SH-SY5Y (cell line): ENCODE results near the gene FCRL4.

Experiments used
- GATA2 ChIP-seq: IDR thresholded peaks from 2 replicates; pipeline ENCODE4 v1.6.1; 2011; ENCODE audit warnings: mild to moderate bottlenecking, low read depth, low read length
- GATA3 ChIP-seq: IDR thresholded peaks from 2 replicates; pipeline ENCODE4 v1.6.1; 2011; ENCODE audit warnings: low read depth, mild to moderate bottlenecking, low read length, moderate library complexity

DNA sequence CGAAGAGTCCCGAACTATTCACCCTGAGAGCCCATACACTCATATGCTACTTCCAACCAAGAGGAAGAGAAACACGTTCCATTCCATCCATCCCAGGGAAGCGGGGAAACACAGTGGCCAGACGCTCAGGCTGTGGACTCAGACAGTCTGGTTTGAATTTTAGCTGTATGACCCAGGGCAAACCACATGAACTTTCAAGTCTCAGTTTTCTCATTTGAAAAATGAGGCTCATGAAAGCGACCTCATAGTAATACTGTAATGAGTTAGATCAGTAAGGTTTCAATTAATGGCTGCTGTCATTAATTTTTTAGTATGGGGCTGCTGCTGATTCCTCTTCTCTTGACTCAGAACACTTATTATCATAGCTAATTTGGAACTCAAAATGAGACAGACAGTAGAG is 1.5 kb downstream of the FCRL4 start:
- no peak for TF ChIP-seq GATA3
- TF ChIP-seq GATA2 = no peak
